NB4 (cell line): ENCODE measurements around the gene UGT1A3.

Source experiments
- DNase-seq: peaks from one replicate; pipeline ENCODE4 v3.0.0; 2010; ENCODE audit warnings: low read depth
- H3K4me3 ChIP-seq: one replicate; pipeline ENCODE4 v1.5.1; 2011; ENCODE audit warnings: mild to moderate bottlenecking, low read depth, low read length, moderate library complexity
- MYC ChIP-seq: IDR thresholded peaks from 2 replicates; pipeline ENCODE4 v1.6.1; 2011; ENCODE audit warnings: low read depth, low read length
- POLR2A ChIP-seq: IDR thresholded peaks from 2 replicates; pipeline ENCODE4 v1.6.1; 2011; ENCODE audit warnings: mild to moderate bottlenecking; ENCODE audit not compliant: insufficient read length; ENCODE audit errors: extremely low read depth
- TF ChIP-seq, protein P1 (sequence below): IDR thresholded peaks from 2 replicates; pipeline ENCODE4 v1.6.1; 2011; ENCODE audit warnings: low read depth, low read length
- TF ChIP-seq, protein P2 (sequence below): IDR thresholded peaks from one replicate; pipeline ENCODE4 v1.5.1; 2012; ENCODE audit warnings: low read depth, low read length

UGT1A3 gene

GRCh38 chr2:233754872-233755611 is 26.2 kb downstream of the UGT1A3 start:
- TF ChIP-seq, protein P1, sequence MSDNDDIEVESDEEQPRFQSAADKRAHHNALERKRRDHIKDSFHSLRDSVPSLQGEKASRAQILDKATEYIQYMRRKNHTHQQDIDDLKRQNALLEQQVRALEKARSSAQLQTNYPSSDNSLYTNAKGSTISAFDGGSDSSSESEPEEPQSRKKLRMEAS: no peak
- TF ChIP-seq MYC (no peak), POLR2A (no peak)
- TF ChIP-seq, protein P2, sequence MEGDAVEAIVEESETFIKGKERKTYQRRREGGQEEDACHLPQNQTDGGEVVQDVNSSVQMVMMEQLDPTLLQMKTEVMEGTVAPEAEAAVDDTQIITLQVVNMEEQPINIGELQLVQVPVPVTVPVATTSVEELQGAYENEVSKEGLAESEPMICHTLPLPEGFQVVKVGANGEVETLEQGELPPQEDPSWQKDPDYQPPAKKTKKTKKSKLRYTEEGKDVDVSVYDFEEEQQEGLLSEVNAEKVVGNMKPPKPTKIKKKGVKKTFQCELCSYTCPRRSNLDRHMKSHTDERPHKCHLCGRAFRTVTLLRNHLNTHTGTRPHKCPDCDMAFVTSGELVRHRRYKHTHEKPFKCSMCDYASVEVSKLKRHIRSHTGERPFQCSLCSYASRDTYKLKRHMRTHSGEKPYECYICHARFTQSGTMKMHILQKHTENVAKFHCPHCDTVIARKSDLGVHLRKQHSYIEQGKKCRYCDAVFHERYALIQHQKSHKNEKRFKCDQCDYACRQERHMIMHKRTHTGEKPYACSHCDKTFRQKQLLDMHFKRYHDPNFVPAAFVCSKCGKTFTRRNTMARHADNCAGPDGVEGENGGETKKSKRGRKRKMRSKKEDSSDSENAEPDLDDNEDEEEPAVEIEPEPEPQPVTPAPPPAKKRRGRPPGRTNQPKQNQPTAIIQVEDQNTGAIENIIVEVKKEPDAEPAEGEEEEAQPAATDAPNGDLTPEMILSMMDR: no peak
- no peak overlapping the region for H3K4me3 ChIP-seq
- DNase-seq: no peak

DNA sequence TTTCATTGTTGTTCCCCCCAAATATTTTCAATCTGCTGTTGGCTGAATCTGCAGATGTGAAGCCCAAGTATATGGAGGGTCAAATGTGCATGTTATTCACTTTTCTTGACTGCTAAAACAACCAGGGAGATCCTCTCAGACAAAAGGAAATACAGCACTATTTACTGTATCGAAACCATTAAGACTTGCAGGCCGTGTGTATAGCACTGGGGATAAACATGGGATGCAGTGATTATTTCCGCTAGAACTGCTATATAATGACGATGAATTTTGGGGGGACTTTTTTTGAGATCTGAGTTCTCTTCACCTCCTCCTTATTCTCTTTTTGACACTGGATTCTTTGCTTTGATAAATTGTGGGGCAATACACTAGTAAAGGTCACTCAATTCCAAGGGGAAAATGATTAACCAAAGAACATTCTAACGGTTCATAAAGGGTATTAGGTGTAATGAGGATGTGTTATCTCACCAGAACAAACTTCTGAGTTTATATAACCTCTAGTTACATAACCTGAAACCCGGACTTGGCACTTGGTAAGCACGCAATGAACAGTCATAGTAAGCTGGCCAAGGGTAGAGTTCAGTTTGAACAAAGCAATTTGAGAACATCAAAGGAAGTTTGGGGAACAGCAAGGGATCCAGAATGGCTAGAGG is 27.7 kb downstream of the UGT1A3 start:
- TF ChIP-seq, protein P2: no peak
- no peak for TF ChIP-seq MYC
- no peak for TF ChIP-seq POLR2A
- TF ChIP-seq, protein P1: no peak
- no peak for DNase-seq
- H3K4me3 ChIP-seq: no peak overlapping the region

GRCh38 chr2:233758141-233758540 is 29.3 kb downstream of the UGT1A3 start:
- TF ChIP-seq, protein P2: no peak
- TF ChIP-seq, protein P1: no peak
- TF ChIP-seq POLR2A: no peak
- TF ChIP-seq MYC: no peak
- H3K4me3 ChIP-seq: no peak overlapping the region
- no peak for DNase-seq

GRCh38 chr2:233758849-233759248 is 30.0 kb downstream of the UGT1A3 start:
- TF ChIP-seq MYC (no peak), POLR2A (no peak)
- TF ChIP-seq, protein P1: no peak
- TF ChIP-seq, protein P2: no peak
- DNase-seq: no peak

DNA sequence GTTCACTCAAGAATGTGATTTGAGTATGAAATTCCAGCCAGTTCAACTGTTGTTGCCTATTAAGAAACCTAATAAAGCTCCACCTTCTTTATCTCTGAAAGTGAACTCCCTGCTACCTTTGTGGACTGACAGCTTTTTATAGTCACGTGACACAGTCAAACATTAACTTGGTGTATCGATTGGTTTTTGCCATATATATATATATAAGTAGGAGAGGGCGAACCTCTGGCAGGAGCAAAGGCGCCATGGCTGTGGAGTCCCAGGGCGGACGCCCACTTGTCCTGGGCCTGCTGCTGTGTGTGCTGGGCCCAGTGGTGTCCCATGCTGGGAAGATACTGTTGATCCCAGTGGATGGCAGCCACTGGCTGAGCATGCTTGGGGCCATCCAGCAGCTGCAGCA is 31.2 kb downstream of the UGT1A3 start, which contains the start of gene UGT1A1:
Gene UGT1A1 (plus strand): TSS at position 228 of the 400 bp plus-strand sequence. CDS start 18 bp downstream, at position 246.
- no peak for DNase-seq
- H3K4me3 ChIP-seq: no peak within 1 kb of the TSS
- no peak for TF ChIP-seq MYC
- TF ChIP-seq, protein P1: no peak
- no peak for TF ChIP-seq POLR2A
- TF ChIP-seq, protein P2: no peak

More at GRCh38 chr2:233758849-233759248, 30.0 kb downstream of the UGT1A3 start:
- no peak overlapping the region for H3K4me3 ChIP-seq
